GM19463 (cell line): ENCODE data around the gene WDPCP.
"Not testable (repeated sequence)": the region's sequence is repeated elsewhere in the genome, so short reads cannot be mapped to it uniquely, and the experiment has no call there.

Experiments used
- ATAC-seq: cut with Tn5 transposase; IDR thresholded peaks from one replicate; pipeline ENCODE4 v1.9.1; 2021; ENCODE audit warnings: mild to moderate bottlenecking, moderate library complexity; ENCODE audit not compliant: unreplicated experiment

WDPCP gene

DNA sequence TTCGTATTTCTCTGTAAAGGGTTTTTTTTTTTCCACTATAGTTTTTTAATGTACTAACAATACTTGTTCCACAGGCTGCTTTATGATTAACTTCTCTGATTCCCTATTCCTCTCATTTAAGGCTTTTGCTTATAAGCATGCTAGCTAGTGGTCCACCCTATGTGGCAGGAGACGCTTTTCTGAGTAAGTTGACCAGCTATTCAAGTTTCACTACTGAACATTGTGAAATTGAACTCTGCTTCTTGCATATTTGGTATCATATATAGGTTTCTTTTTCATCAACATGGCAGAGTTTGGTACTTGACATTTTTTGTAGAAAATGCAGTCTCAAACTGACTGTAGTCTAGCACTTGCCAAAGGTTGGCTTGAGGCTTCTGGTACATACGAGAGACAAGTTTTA lies 463.4 kb downstream of the WDPCP start:
- ATAC-seq = peak; percentile 75

DNA sequence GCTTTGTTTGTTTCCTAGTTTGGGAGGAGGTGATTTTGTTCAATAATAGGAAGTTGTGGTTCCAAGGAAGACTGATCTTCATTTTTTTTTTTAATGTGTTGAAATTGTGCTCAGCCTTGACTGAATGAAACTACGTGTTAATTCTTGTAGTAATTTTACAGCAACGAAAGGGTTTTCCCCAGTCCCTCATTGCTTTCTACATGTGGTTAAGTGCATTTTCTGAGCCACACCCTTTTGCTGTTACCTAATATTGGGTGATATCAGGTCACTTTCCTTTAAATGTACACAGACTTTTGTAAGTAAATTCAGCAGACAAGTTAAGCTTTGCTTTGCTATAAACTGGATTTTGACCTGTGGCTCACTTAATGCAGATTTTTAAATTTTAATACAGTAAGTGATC lies 464.1 kb downstream of the WDPCP start:
- ATAC-seq = peak; percentile 69

DNA sequence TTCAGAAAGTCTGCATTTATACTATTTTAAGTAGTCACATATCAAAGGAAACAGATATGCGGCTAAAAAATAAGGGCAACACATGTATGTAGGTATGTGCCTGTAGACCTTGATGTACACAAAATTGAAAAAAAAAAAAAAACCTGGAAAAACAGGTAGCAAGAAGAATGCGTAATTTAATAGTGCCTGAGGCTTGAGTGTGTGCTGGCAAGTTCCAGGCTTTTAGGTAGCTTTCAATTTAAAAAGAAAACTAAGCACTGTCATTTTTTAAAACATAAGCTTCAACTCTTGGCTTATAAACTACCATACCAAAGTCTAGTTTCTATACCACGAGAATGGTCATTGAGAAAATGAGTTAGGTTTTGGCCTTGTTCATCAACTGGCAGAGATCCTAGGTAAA lies 465.4 kb downstream of the WDPCP start:
- ATAC-seq = no peak

DNA sequence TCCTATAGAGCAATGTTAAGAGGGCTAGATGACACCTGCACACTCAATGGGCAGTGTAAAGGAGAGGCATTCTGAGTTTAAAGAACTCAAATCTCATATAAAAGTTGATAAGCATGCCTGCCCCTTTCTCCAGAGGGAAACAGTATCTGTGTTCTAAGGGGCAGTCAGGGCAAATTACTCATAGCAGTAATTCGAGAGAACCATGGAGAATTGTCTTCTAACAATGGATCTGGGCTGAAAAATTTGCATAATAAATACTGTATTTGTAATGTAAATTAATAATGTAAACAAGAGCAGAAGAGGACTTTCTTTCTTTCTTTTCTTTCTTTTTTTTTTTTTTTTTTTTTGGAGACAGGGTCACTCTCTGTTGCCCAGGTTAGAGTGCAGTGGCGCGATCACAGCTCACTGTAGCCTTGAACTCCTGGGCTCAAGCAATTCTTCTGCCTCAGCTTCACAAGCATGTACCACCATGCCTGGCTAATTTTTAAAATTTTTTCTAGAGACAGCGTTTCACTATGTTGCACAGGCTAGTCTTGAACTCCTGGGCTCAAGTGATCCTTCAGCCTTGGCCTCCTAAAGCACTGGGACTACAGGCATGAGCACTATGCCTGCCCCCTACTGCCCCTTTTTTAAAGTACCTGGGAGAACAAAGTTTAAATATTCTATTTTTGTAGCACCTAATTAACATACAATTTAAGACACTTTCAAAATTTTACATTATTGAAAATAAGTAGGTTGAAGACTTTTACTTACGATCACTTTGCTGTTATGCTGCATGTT lies 467.0 kb downstream of the WDPCP start:
- ATAC-seq = no peak

DNA sequence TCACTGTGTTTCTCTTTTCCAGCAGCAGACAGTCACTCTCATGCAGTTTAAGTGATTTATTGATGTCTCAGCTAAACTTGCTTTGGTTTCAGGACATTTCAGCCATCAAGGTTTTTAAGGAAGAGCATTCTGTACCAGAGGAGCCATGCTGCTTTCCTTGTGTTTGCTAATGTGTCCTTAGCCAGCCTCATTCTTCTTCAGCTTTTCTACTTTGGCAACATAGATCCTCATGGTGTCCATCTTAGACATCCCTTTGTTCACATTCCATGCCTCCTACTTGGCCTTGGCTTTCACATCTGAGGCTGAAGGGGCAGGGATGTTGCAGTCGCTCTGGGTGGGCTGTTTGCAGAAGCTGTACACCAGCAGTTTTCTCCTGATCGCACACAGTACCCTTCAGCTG lies 469.5 kb downstream of the WDPCP start:
- ATAC-seq = no peak

DNA sequence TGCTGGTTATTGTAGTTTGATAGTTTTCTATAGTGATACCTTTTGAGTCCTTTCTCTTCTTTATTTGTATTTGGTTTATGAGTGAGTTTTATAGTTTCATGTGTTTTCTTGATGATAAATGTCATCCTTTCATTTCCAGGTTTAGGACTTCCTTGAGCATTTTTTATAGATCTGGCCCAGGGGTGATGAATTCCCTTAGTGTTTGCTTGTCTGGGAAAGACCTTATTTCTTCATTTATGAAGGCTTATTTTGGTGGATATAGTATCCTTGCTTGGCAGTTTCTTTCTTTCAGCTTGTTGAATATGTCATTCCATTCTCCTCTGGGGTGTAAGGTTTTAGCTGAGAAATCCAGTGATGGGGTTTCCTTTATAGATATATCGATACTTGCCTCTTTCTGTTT lies 483.8 kb downstream of the WDPCP start:
- no peak for ATAC-seq

DNA sequence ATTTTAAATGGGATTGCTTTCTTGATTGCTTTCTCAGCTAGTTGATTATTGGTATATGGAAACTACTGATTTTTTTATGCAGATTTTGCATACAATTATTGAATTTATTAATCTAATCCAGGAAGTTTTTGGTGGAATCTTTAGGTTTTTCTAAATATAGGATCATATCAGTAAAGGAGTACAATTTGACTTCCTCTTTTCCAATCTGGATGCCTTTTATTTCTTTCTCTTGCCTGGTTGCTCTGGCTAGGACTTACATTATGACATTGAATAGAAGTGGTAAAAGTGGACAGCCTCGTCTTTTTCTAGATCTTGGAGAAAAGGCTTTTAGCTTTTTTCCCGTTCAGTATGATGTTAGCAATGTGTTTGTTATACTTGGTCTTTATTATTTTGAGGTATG lies 486.3 kb downstream of the WDPCP start:
- no peak for ATAC-seq

DNA sequence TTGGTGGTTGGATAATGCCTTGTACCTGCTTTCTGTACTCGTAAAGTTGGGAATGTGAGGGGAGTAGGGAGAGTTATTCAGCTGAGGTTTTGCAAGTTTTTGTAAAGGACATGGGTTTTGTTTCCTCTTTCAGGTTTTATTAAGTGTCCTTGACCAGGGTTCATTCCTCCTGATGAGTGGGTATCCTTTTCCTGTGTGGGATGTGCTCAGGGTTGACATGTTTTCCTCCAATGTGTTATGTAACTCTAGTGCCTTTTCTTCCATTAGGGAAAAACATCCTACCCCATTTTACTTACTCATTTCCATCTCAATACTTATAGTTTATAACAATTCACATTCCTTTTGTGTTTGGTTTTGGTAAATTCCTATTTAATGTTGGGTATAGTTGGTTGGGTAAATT lies 489.2 kb downstream of the WDPCP start:
- ATAC-seq = no peak

DNA sequence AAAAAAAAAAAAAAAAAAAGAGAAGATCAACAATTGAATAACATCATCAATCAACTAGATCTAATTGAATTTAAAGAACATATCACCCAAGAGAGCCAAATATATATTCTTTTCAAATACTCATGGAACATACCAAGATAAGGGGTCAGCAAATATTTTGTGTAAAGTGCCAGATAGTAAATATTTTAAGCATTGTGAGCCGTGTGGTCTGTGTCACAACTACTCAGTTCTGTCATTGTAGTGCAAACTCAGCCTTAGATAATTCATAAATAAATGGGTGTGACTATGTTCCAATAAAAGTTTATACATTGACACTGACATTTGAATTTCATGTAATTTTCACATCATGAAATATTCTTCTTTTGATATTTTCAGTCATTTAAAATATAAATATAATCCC lies 491.8 kb downstream of the WDPCP start:
- no peak for ATAC-seq

DNA sequence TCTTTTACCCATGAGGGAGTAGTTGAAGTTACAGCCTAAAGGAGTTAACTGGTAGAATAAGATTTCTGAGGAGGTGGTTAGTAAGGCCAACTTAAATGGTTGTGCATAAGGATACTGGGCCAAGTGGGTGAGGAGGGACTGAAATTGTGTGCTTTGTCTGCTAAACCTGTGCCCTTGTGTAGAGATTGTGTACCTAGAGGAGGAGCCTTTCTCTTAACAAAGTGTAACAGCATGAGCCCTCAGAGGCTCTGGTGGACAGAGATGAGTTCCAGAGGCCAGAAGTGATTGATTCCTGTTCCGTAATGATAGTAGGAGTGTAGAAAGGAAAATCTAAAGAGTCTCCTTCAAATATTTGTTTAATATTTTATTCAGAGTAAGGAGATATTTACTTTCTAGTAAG lies 494.8 kb downstream of the WDPCP start:
- ATAC-seq = no peak

DNA sequence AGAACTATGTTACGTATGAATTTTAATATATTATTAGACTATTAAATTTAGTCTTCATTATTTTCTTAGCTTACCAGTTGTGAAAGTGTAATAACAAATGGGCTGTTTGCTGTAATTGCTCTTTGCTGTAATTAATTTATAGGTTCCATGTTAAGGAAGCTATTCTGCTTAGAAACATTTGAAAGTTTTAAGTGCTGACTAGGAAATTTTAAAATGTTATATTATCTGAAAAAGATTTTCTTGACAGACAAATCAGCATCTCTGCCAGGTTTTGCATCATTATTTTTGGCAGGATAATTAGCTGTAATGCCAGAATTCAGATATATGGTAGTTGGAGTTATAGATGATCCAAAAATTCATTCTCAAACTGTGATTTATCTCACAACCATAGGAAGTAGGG lies 495.4 kb downstream of the WDPCP start:
- no peak for ATAC-seq

DNA sequence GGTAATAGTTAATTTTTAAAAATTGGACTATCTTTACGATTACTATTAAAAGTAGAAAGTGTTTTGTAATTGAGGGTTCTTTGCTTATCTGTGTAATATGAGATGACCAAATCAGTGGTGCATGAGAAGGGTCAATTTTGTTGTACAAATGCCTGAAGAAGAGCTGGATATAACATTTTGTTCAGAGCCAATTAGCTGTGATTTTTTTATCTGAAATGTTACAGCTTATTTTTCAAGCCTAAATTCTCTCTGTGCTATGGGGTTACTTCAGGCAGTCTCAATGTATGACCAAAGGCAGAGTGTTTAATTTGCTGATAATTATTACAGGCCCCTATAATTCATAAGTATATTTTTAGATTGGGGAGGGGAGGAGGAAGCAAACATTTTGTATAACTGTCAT lies 495.9 kb downstream of the WDPCP start:
- no peak for ATAC-seq

DNA sequence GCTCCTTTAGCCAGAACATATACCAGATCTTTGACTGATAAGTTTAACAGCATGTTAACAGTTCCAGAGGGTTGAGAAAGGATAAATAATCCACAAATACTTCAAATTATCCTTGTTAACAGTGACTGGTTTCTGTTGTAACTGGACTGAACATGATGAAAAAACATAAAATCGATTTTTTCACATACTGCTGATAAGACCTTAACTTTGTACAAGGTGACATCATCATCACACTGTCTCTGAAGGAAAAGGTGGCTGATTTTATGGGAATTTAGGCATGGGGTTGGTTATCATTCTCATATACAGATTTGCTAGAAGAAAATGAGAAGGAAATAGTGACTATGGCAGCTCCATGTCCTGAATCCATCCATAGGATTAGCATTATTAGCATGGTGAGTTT lies 501.6 kb downstream of the WDPCP start:
- no peak for ATAC-seq

DNA sequence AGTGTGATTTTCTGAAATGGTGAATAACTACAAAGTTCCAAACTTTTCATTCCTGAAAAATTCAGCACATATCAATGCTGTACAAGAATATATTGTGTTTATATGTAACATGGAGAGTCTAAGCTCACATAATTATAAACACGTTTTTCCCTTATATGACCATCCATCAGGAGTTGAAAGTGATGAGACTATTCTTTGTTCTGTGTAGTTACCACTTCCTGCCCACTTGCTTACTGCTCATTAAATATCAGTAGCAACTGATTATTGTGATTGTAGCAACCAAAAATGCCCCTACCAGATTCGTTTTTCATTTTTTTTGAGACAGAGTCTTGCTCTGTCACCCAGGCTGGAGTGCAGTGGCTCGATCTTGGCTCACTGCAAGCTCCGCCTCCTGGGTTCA lies 506.9 kb downstream of the WDPCP start:
- no peak for ATAC-seq

DNA sequence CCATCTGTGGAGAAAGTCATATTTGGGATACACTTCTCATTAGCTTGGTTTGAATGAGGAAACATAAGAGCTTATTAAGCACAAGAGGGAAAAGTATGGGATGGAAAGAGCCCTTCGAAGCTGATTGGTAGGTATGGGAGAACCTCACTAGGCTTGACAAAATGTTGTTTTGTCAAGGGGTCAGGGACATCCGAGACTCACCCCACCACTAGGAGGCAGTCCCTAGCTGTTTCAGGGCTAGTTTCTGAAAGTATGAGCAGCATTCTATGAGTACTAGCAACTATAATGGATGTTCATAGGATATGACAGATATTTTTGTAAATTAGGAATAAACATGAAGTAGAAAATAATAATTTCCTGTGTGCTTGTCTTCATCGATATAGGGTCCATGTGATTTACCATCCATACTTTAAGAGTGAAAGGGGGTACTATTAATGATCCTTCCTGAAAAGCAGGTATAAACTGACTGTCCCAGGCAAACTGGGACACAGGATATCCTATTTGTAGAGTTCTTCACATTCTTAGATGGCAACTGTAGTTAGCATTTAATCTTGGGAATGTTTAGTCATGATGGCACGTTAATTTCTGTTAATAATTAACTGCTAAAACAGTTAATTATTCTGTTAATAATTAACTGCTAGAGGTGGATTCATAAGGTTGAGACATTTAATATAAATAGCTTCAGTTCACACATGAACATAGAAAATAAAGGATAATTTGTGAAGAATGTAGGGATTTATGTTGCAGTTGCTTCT lies 509.2 kb downstream of the WDPCP start:
- ATAC-seq = no peak

DNA sequence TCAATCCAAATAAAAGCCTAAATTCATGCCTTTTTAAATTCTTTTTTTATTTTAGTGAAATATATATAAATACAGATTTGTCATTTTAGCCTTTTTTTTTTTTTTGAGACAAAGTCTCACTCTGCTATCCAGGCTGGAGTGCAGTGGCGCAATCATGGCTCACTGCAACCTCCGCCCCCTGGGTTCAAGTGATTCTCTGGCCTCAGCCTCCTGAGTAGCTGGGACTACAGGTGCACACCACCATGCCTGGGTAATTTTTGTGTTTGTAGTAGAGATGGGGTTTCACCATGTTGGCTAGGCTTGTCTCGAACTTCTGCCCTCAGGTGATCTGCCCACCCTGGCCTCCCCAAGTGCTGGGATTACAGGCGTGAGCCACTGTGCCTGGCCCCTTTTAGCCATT lies 513.9 kb downstream of the WDPCP start:
- not testable (repeated sequence) for ATAC-seq

DNA sequence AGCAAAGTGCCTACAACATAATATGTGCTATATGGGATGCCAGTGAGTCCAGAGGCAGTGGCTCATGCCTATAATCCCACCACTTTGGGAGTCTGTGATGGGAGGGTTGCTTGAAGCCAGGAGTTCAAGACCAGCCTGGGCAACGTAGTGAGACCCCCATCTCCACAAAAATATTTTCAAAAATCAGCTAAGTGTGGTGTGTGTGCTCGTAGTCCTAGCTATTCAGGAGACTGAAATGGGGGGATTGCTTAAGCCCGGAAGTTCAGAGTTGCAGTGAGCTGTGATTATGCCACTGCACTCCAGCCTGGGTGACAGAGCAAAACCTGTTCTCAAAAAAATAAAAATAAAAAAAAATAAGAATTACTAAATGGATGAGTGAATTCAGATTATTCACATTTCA lies 514.3 kb downstream of the WDPCP start:
- no peak for ATAC-seq

DNA sequence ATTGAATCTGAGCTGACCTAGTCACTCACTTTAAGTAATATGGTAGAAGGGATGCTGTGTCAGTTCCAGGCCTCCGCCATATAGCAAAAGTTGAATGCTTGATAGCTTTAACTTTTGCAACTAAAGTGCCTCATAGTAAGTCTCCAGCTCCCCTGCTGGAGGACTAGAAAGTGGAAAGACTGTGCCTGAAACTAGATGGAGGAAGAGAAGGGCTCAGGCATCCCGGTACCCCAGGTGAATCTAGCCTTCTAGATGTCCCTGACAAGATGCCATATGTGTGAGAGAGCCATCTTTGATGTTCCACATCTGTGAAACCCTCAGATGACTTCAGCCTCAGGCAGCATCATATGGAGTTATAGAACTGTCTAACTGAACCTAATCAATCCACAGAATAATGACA lies 516.6 kb downstream of the WDPCP start:
- no peak for ATAC-seq
